Neural progenitor cell (in vitro differentiated cells): ENCODE data around the gene CTCF. TPM values are rescaled to one million over a fixed set of nuclear protein-coding genes. Genes with fewer than 3 reads are reported as not detected.
A peak's percentile ranks its signal among the peaks of the same experiment; 100 is the strongest.

Experiments used
- DNase-seq: peaks from one replicate; pipeline ENCODE4 v3.0.0-alpha.2; 2016; ENCODE audit warnings: low spot score
- H2AFZ ChIP-seq: fragments of 200-600 bp; sonication (generic); replicated peaks from 2 replicates; pipeline ENCODE4 v1.6.1; 2016; ENCODE audit warnings: antibody characterized with exemption
- H3F3A ChIP-seq: fragments of 200-600 bp; sonication (generic); 2 replicates; pipeline ENCODE4 v1.6.1; 2016; ENCODE audit warnings: antibody characterized with exemption, low read depth
- H3K27ac ChIP-seq: fragments of 200-600 bp; sonication (generic); 2 replicates; pipeline ENCODE4 v1.5.1; 2016; ENCODE audit warnings: mild to moderate bottlenecking
- H3K27me3 ChIP-seq: fragments of 200-600 bp; sonication (generic); 2 replicates; pipeline ENCODE4 v1.6.1; 2016; ENCODE audit warnings: mild to moderate bottlenecking, moderate library complexity
- H3K36me3 ChIP-seq: fragments of 200-600 bp; sonication (generic); 2 replicates; pipeline ENCODE4 v1.5.1; 2016
- H3K4me1 ChIP-seq: fragments of 200-600 bp; sonication (generic); 2 replicates; pipeline ENCODE4 v1.6.1; 2016; ENCODE audit warnings: mixed run types
- H3K4me2 ChIP-seq: fragments of 200-600 bp; sonication (generic); 2 replicates; pipeline ENCODE4 v1.6.1; 2016
- H3K4me3 ChIP-seq: fragments of 200-600 bp; sonication (generic); 2 replicates; pipeline ENCODE4 v1.5.1; 2016
- H3K79me2 ChIP-seq: fragments of 200-600 bp; sonication (generic); 2 replicates; pipeline ENCODE4 v1.6.1; 2016; ENCODE audit warnings: low read depth
- H3K9ac ChIP-seq: fragments of 200-600 bp; sonication (generic); 2 replicates; pipeline ENCODE4 v1.6.1; 2016
- H3K9me3 ChIP-seq: fragments of 200-600 bp; sonication (generic); 2 replicates; pipeline ENCODE4 v1.5.1; 2016; ENCODE audit warnings: low read depth
- H4K20me1 ChIP-seq: fragments of 200-600 bp; sonication (generic); 2 replicates; pipeline ENCODE4 v1.6.1; 2016; ENCODE audit warnings: low read depth
- H3K27ac Mint-ChIP-seq: 3 replicates; pipeline ENCODE4 v1.8.0; 2021; ENCODE audit warnings: mixed read lengths
- H3K27me3 Mint-ChIP-seq: 2 replicates; pipeline ENCODE4 v1.8.0; 2022; ENCODE audit warnings: low read depth, mild to moderate bottlenecking, inconsistent platforms, moderate library complexity, mixed read lengths; ENCODE audit not compliant: insufficient read depth
- H3K36me3 Mint-ChIP-seq: 3 replicates; pipeline ENCODE4 v1.8.0; 2021; ENCODE audit warnings: mixed read lengths
- H3K4me1 Mint-ChIP-seq: 3 replicates; pipeline ENCODE4 v1.8.0; 2021; ENCODE audit warnings: mixed read lengths
- H3K4me3 Mint-ChIP-seq: 3 replicates; pipeline ENCODE4 v1.8.0; 2021; ENCODE audit warnings: mild to moderate bottlenecking, moderate library complexity, mixed read lengths
- H3K9me3 Mint-ChIP-seq: 3 replicates; pipeline ENCODE4 v1.8.0; 2020; ENCODE audit warnings: mixed read lengths
- EZH2 ChIP-seq: fragments of 200-600 bp; sonication (generic); IDR thresholded peaks from 2 replicates; pipeline ENCODE4 v1.6.1; 2017; ENCODE audit warnings: antibody characterized with exemption, mild to moderate bottlenecking, moderate library complexity
- EZH2phosphoT487 ChIP-seq: fragments of 200-600 bp; sonication (generic); IDR thresholded peaks from 2 replicates; pipeline ENCODE4 v1.6.1; 2017; ENCODE audit warnings: antibody characterized with exemption
- total RNA-seq: library from RNA; depleted of rRNA; stranded (reverse); fragments of >200 nt; gene quantifications from 2 replicates; pipeline ENCODE4 v1.2.3, GENCODE V29; 2015; ENCODE audit warnings: low replicate concordance
- TF ChIP-seq, protein P1 (sequence below): fragments of 200-600 bp; sonication (generic); IDR thresholded peaks from 2 replicates; pipeline ENCODE4 v1.5.1; 2017; ENCODE audit warnings: antibody characterized with exemption, mild to moderate bottlenecking

CTCF gene
- total RNA-seq, 1 donor from 2014 or later, result 76.3 TPM

DNA sequence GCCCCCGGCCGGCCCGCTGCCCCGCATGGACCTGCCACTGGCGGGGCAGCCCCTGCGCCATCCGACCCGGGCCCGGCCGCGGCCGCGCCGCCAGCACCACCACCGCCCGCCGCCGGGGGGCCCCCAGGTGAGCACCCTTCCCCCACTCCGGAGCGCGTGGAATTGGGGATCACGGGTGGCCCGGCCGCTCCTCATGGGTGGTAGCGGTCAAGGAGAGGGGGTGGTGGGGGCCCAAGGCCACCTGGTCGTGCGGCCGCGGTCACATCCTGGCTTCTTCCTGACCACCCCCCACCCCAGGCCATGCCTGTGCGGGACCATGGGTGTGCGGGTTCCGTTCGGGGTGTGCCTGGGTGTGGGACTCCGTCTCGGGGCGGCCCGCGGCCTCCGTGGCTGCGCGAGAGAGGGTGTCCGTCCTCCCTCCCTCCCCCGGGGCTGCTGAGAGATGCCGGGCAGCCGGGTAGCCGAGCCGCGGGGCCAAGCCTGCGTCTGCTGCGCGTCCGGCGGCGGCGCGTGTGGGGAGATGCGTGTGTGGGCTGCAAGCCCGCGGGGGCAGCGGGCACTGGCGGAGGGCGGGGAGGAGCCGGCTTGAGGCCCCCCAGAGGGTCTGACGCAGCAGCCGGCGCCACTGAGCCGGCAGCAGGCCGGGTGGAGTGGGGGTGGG lies 90.9 kb downstream of the CTCF start:
- H3K4me3 Mint-ChIP-seq, result peak overlapping the region; percentile 91
- H3K9ac ChIP-seq, result no peak overlapping the region
- H4K20me1 ChIP-seq, result peaks cover 62% of the 10 kb centered on the region
- peaks cover 37% of the 10 kb centered on the region for H3K27me3 Mint-ChIP-seq
- no peaks in the 10 kb centered on the region for H3K9me3 Mint-ChIP-seq
- H3K79me2 ChIP-seq, result no peaks in the 10 kb centered on the region
- no peak overlapping the region for H3K27ac ChIP-seq
- TF ChIP-seq EZH2 (peak; percentile 78), EZH2phosphoT487 (peak; percentile 69)
- TF ChIP-seq, protein P1, sequence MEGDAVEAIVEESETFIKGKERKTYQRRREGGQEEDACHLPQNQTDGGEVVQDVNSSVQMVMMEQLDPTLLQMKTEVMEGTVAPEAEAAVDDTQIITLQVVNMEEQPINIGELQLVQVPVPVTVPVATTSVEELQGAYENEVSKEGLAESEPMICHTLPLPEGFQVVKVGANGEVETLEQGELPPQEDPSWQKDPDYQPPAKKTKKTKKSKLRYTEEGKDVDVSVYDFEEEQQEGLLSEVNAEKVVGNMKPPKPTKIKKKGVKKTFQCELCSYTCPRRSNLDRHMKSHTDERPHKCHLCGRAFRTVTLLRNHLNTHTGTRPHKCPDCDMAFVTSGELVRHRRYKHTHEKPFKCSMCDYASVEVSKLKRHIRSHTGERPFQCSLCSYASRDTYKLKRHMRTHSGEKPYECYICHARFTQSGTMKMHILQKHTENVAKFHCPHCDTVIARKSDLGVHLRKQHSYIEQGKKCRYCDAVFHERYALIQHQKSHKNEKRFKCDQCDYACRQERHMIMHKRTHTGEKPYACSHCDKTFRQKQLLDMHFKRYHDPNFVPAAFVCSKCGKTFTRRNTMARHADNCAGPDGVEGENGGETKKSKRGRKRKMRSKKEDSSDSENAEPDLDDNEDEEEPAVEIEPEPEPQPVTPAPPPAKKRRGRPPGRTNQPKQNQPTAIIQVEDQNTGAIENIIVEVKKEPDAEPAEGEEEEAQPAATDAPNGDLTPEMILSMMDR, result peak; percentile 40
- H3K36me3 Mint-ChIP-seq, result no peaks in the 10 kb centered on the region
- no peak overlapping the region for H3K27ac Mint-ChIP-seq
- peaks cover 7% of the 10 kb centered on the region for H3K4me1 ChIP-seq
- H3K4me1 Mint-ChIP-seq, result peaks cover 10% of the 10 kb centered on the region
- no peak overlapping the region for H2AFZ ChIP-seq
- H3K27me3 ChIP-seq, result peaks cover 42% of the 10 kb centered on the region
- peaks cover 8% of the 10 kb centered on the region for H3F3A ChIP-seq
- no peaks in the 10 kb centered on the region for H3K9me3 ChIP-seq
- H3K36me3 ChIP-seq, result no peaks in the 10 kb centered on the region
- H3K4me2 ChIP-seq, result peak overlapping the region; percentile 83
- peak; percentile 51 for DNase-seq
- H3K4me3 ChIP-seq, result peak overlapping the region; percentile 46

- TF ChIP-seq EZH2 (no peak), EZH2phosphoT487 (no peak)
- TF ChIP-seq, protein P1, result no peak
- no peak for DNase-seq
- Mint-ChIP-seq H3K4me3 (peak overlapping the region; percentile 91), H3K27ac (no peak overlapping the region), H3K27me3 (peaks cover 37% of the 10 kb centered on the region), H3K36me3 (no peaks in the 10 kb centered on the region), H3K9me3 (no peaks in the 10 kb centered on the region), H3K4me1 (peaks cover 10% of the 10 kb centered on the region)
- Histone ChIP-seq H3K79me2 (peaks cover 2% of the 10 kb centered on the region), H4K20me1 (peaks cover 69% of the 10 kb centered on the region), H3K27me3 (peaks cover 36% of the 10 kb centered on the region), H3K4me1 (peaks cover 7% of the 10 kb centered on the region), H3K9ac (no peak overlapping the region), H3F3A (peaks cover 8% of the 10 kb centered on the region), H2AFZ (no peak overlapping the region), H3K9me3 (no peaks in the 10 kb centered on the region), H3K27ac (no peak overlapping the region), H3K36me3 (no peaks in the 10 kb centered on the region), H3K4me2 (peak overlapping the region; percentile 83), H3K4me3 (peak overlapping the region; percentile 46)
Measured at GRCh38 chr16:67653789-67654402, 91.6 kb downstream of the CTCF start.

DNA sequence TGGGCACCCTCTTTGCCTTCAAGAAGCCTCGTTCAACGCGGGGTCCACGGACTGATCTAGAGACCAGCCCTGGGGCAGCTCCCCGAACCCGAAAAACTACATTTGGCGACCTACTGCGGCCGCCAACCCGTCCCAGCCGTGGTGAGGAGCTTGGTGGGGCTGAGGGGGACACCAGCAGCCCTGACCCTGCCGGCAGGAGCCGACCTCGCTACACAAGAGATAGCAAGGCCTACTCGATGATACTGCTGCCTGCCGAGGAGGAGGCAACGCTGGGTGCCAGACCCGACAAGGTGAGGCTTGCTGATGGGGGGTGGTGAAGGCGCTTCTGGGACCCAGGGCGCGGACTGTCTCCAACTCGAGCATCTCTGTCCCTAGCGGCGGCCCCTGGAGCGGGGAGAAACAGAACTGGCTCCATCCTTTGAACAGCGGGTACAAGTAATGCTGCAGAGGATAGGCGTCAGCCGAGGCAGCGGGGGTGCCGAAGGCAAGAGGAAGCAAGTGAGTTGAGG lies 92.1 kb downstream of the CTCF start:
- H3K9me3 ChIP-seq, result no peaks in the 10 kb centered on the region
- H3K27me3 ChIP-seq, result peaks cover 33% of the 10 kb centered on the region
- H3K4me2 ChIP-seq, result no peak overlapping the region
- peaks cover 10% of the 10 kb centered on the region for H3K4me1 ChIP-seq
- peaks cover 8% of the 10 kb centered on the region for H3K79me2 ChIP-seq
- TF ChIP-seq, protein P1, result no peak
- no peak overlapping the region for H3K4me3 ChIP-seq
- no peaks in the 10 kb centered on the region for H3K9me3 Mint-ChIP-seq
- no peak overlapping the region for H3K27ac Mint-ChIP-seq
- H3K4me1 Mint-ChIP-seq, result peaks cover 10% of the 10 kb centered on the region
- H3K36me3 Mint-ChIP-seq, result no peaks in the 10 kb centered on the region
- peak overlapping the region; percentile 43 for H3K4me3 Mint-ChIP-seq
- DNase-seq, result no peak
- no peak overlapping the region for H2AFZ ChIP-seq
- peaks cover 37% of the 10 kb centered on the region for H3K27me3 Mint-ChIP-seq
- no peaks in the 10 kb centered on the region for H3K36me3 ChIP-seq
- H3K27ac ChIP-seq, result no peak overlapping the region
- peaks cover 74% of the 10 kb centered on the region for H4K20me1 ChIP-seq
- no peak overlapping the region for H3K9ac ChIP-seq
- H3F3A ChIP-seq, result peaks cover 8% of the 10 kb centered on the region
